D721Med (cell line): ENCODE measurements around the gene PHOSPHO2.

Source experiments
- DNase-seq: peaks from one replicate; pipeline ENCODE4 v3.0.0; 2011; ENCODE audit warnings: low spot score; ENCODE audit not compliant: insufficient read length
- FAIRE-seq: peaks from 2 replicates; lab custom pipeline; 2011; peaks lifted over from hg19 to GRCh38; lab: Jason Lieb, UNC
- CTCF ChIP-seq: IDR thresholded peaks from 2 replicates; pipeline ENCODE4 v1.5.1; 2012; ENCODE audit warnings: mild to moderate bottlenecking, control low read depth; ENCODE audit not compliant: insufficient read depth; ENCODE audit errors: missing control alignments

Gene PHOSPHO2

DNA sequence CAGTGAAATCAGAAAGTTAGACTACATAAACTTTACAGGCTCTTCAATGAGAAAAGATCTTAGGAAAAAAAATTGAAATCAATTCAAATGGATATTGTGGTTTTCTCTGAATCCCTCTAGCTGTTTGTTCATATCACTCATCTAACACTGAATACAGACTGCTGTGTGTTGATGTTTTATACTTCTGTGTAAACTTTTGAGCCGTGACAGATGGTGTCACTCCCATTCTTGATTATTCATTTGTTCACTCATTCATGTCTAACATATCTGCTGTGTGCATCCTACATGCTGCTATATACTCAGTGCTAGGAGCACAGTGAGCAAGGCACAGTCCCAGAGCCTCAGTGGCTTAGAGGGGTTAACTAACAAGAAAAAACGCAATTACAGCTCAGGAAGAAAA lies 52.0 kb downstream of the PHOSPHO2 start:
- FAIRE-seq (no peak), DNase-seq (no peak)
- no peak for TF ChIP-seq CTCF

GRCh38 chr2:169748319-169748718 lies 54.0 kb downstream of the PHOSPHO2 start:
- FAIRE-seq (no peak), DNase-seq (no peak)
- TF ChIP-seq CTCF: no peak
